Dendritic cell treated with granulocyte-macrophage colony-stimulating factor and Interleukin-4, amounts not matched to agents 40 ng/mL and 50 ng/mL, for 4 days (primary cell): ENCODE measurements around the gene RCAN1.
"Not testable (repeated sequence)": the region's sequence is repeated elsewhere in the genome, so short reads cannot be mapped to it uniquely, and the experiment has no call there.

ENCODE experiments used
- H3K27ac Mint-ChIP-seq: one replicate; pipeline ENCODE4 v1.8.0; 2022; ENCODE audit warnings: mild to moderate bottlenecking, mixed read lengths
- H3K27me3 Mint-ChIP-seq: one replicate; pipeline ENCODE4 v1.8.0; 2022; ENCODE audit warnings: mild to moderate bottlenecking, mixed read lengths
- H3K36me3 Mint-ChIP-seq: one replicate; pipeline ENCODE4 v1.8.0; 2022; ENCODE audit warnings: low read depth, mixed read lengths
- H3K4me1 Mint-ChIP-seq: one replicate; pipeline ENCODE4 v1.8.0; 2022; ENCODE audit warnings: low read depth, mixed read lengths
- H3K4me3 Mint-ChIP-seq: one replicate; pipeline ENCODE4 v1.8.0; 2022; ENCODE audit warnings: mild to moderate bottlenecking, moderate library complexity, mixed read lengths
- H3K9me3 Mint-ChIP-seq: one replicate; pipeline ENCODE4 v1.8.0; 2022; ENCODE audit warnings: mixed read lengths
- intact Hi-C: fragments of 100-400 bp; cut with micrococcal nuclease; formaldehyde crosslinking; loops from one replicate; pipeline ENCODE4 v1.15.0; 2022

The RCAN1 gene

DNA sequence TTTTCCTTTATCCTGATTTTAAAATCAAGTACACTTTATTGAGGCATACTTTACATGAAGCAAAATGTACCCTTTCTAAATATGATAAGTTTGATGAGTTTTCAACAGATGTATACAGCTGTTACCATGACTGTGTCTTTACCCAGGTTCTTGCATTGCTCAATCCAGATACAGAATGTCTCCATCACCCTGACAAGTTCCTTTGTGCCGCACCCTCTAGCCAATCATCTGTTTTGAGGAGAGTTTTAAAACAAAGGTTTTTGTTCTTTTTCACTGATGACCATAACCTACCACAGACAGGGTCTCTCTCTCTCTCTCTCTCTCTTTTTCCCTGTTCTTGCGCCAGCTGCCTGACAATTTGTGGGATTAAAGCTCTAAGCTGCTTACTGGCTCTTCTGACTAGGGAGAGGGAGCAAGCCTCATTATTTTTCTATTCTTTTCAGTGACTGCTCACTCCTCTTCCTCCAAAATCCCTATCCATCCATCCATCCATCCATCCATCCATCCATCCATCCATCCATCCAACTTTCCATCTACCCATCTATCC, 101.7 kb downstream of the RCAN1 start:
- Mint-ChIP-seq H3K27ac (peak overlapping the region; percentile 11), H3K4me1 (peaks cover 61% of the 10 kb centered on the region), H3K36me3 (peaks cover 38% of the 10 kb centered on the region), H3K4me3 (no peak overlapping the region), H3K27me3 (no peaks in the 10 kb centered on the region), H3K9me3 (no peaks in the 10 kb centered on the region)
- intact Hi-C loops, result no loop called here

DNA sequence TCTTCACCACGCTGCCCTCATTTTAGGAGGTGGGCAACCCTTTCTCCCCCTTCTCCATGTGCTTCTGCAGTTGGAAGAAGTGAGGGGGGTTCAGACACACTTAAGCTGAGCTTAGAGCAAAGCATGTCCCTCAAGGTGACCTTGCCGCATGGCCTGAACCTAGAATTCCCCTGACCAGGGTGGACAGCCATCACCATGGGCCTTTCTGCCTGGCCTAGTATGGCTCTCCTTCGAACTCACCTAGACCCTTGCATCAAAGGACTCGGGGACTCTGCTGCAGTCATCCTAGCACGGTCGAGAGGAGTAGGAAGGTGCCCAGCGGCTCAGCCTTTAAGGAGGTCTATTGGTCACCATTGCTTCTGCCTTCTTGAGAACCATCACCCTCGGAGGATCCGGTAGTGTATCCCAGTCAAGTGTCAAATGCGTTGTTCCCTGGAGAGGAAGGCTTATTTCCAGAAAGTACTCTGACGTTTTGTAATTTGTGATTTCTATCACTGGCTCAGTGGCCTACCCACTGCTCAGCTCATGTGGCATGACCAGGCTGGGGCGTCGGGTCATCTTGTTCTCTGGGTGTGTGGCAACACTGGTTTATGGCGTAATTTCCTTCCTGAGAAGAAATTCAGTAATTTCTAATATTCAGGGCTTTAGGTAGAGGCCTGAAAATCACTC, 103.0 kb downstream of the RCAN1 start, which contains the start of gene KCNE1:
Gene KCNE1, minus strand, starts transcription at position 424 of the 669 bp plus-strand sequence. CDS start 62,576 bp downstream, outside the sequence.
- H3K9me3 Mint-ChIP-seq, result no peaks in the 10 kb centered on the region
- peaks cover 52% of the 10 kb centered on the region for H3K4me1 Mint-ChIP-seq
- H3K36me3 Mint-ChIP-seq, result peaks cover 37% of the 10 kb centered on the region
- H3K27me3 Mint-ChIP-seq, result no peaks in the 10 kb centered on the region
- intact Hi-C loops, result loop anchor here (2.0 kb wide), 1 partner anchor 71 kb away; no protein-coding TSS in a partner anchor
- peak within 1 kb of the TSS; percentile 64 for H3K27ac Mint-ChIP-seq
- H3K4me3 Mint-ChIP-seq, result peak within 1 kb of the TSS; percentile 77

DNA sequence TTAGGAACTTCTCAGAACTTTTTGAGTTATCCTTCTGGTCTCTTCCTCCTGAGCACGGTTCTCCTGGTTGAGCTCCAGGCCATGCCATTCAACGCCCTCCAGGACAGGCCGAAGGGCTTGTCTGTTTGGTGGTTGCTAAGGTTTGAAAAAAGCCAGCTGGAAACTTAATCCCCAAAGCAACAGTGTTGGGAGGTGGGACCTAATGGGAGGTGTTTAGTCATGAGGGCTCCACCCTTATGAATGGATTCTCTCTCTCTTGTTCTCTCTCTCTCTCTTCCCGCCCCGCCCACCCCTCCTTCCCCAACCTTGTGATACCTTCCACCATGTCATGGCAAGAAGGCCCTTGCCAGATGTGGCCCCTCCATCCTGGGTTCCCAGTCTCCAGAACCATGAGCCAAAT, 103.7 kb downstream of the RCAN1 start:
- no peaks in the 10 kb centered on the region for H3K27me3 Mint-ChIP-seq

DNA sequence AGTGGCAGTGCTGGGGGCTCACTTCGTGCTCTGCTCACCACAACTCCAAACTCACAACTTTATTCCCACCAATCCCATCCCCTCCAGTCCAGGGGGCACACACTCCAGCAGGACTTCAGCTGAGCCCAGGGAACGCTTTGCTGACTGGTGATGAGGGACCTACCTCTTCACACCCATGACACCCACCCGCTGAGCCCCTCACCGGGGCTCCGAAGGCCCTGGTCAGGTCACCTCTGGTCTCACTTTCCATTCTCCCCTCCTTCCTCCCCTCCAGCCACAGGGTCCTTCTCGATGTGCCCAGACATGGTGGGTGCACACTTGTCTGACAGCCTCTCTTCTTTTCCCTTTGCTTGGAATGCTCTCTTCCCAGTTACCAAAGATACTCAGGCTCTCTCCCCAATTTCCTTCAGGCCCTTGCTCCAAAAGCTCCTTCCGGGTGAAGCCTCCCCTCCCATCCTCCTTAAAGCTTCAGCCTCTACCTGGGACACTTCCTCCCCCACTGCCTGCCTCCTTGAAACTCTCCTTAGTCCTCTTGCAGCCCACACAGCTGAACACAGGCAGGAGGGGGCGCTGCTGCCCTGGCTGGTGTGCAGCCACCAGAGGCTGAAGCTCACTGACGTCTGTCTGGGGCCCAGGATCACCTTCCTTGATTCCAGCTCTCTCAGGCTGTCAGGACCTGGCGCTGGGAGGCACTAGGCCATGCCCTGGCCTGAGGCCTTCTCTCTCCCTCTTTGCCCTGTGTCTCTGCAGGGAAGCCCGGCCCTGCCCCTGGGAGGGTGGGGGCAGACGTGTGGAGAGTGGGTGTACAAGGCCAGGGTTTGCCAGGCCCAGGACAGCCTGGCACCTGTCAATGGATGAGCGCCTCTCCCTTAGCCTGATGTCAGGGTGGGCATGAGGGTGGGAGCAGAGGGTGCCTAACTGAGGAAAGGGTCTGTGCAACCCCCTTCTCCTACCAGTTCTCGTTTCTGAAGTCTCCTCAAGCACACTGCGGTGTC, 104.5 kb downstream of the RCAN1 start:
- Mint-ChIP-seq H3K27me3 (no peaks in the 10 kb centered on the region), H3K9me3 (no peaks in the 10 kb centered on the region), H3K27ac (peak overlapping the region; percentile 64), H3K4me3 (peak overlapping the region; percentile 77), H3K36me3 (peaks cover 46% of the 10 kb centered on the region), H3K4me1 (peaks cover 58% of the 10 kb centered on the region)
- intact Hi-C loops, result loop anchor here (1.0 to 2.0 kb wide), 2 partner anchors 72 to 93 kb away; no protein-coding TSS in a partner anchor

More for the DNA sequence above, 103.7 kb downstream of the RCAN1 start:
- Mint-ChIP-seq H3K36me3 (peaks cover 41% of the 10 kb centered on the region), H3K4me1 (peaks cover 55% of the 10 kb centered on the region), H3K9me3 (no peaks in the 10 kb centered on the region), H3K27ac (peak overlapping the region; percentile 64), H3K4me3 (peak overlapping the region; percentile 77)
- intact Hi-C loops, result loop anchor here (2.0 kb wide), 1 partner anchor 72 kb away; no protein-coding TSS in a partner anchor

DNA sequence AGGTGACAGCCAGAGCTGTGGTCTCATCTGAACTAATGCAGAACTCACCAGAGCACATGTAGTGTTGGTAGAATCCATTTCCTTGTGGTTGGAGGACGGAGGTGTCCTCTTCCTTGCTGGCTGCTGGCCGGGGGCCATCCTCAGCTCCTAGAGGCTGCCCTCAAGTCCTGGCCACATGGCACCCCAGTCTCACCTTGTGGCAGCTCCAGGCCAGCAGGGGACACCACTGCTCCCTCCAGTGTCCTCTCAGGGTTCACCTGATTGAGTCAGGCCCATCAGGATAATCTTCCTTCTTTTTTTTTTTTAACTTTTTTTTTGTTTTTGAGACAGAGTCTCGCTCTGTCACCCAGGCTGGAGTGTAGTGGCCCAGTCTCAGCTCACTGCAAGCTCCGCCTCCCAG, 105.8 kb downstream of the RCAN1 start:
- H3K27ac Mint-ChIP-seq, result no peak overlapping the region
- peaks cover 53% of the 10 kb centered on the region for H3K36me3 Mint-ChIP-seq
- H3K4me1 Mint-ChIP-seq, result peaks cover 70% of the 10 kb centered on the region
- H3K4me3 Mint-ChIP-seq, result no peak overlapping the region
- H3K27me3 Mint-ChIP-seq, result no peaks in the 10 kb centered on the region
- intact Hi-C loops, result no loop called here
- no peaks in the 10 kb centered on the region for H3K9me3 Mint-ChIP-seq

DNA sequence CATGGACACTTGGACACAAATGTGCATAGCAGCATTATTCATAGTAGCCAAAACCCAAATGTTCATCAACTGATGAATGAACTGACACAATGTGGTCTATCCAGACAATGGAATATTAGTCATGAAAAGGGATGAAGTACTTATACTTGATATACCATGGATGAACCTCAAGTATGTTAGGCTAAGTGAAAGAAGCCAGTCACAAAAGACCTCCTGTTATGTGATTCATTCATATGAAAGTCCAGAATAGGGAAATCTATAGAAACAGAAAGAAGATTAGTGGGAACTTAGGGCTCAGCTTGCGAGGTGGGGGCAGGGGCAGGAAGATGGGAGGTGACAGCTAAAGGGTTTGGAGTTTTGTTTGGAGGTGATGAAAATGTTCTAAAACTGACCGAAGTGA, 110.3 kb downstream of the RCAN1 start:
- intact Hi-C loops, result no loop called here
- Mint-ChIP-seq H3K27me3 (no peaks in the 10 kb centered on the region), H3K4me3 (no peak overlapping the region), H3K9me3 (peaks cover under 1% of the 10 kb centered on the region), H3K27ac (no peak overlapping the region), H3K36me3 (peaks cover 62% of the 10 kb centered on the region), H3K4me1 (peaks cover 35% of the 10 kb centered on the region)

DNA sequence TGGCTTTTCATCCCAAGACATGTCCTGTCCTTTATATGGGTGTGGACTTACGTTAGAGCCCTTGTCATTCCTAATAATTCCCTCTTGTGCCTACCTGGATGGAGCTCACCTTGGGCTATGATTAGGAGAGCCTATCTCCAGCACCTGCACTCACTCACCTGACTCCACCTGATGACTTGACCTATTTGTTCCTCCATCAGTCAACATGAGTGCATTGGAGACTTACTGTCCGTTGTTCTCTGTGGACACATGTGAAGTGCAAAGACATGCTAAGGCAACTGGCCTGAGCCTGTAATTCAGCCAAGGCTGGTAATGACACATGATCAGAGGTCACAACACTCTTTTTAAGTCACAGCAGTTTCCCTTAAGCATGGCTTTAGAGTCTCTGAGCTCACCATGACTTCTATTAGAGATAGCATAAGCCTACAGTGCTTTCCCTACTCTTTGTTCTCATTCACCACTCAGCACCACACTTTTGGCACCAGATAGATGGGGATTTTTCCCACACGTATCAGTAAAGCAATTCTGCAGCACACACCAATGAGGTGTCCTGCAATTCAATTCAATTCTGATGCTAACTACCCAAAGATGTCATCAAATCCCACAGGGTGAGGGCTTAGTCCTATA, 112.3 kb downstream of the RCAN1 start:
- peaks cover 51% of the 10 kb centered on the region for H3K36me3 Mint-ChIP-seq
- no peak overlapping the region for H3K4me3 Mint-ChIP-seq
- H3K27ac Mint-ChIP-seq, result no peak overlapping the region
- no peaks in the 10 kb centered on the region for H3K27me3 Mint-ChIP-seq
- peaks cover 21% of the 10 kb centered on the region for H3K9me3 Mint-ChIP-seq
- intact Hi-C loops, result no loop called here
- peaks cover 28% of the 10 kb centered on the region for H3K4me1 Mint-ChIP-seq

DNA sequence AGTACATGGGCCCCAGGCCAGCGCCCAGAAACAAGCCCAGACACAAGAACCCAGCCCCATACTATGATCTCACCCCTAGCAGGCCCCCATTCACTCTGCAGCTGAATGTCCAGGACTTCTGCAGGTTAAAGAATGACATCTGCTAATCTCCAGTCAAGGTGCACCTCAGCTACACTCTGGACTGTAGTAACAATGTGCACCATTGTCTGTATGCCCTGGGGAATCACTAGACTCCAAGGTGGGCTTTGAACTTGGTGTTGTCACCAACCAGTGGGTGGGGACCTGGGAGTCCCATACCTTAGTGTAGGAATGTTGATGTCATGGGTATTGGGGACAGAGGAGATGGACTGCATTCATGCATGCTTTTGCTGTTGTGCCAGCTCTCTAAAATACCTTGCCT, 113.2 kb downstream of the RCAN1 start:
- no peak overlapping the region for H3K27ac Mint-ChIP-seq
- no peak overlapping the region for H3K4me3 Mint-ChIP-seq
- H3K4me1 Mint-ChIP-seq, result peaks cover 22% of the 10 kb centered on the region
- intact Hi-C loops, result no loop called here
- peaks cover 30% of the 10 kb centered on the region for H3K9me3 Mint-ChIP-seq
- peaks cover 42% of the 10 kb centered on the region for H3K36me3 Mint-ChIP-seq
- H3K27me3 Mint-ChIP-seq, result no peaks in the 10 kb centered on the region

DNA sequence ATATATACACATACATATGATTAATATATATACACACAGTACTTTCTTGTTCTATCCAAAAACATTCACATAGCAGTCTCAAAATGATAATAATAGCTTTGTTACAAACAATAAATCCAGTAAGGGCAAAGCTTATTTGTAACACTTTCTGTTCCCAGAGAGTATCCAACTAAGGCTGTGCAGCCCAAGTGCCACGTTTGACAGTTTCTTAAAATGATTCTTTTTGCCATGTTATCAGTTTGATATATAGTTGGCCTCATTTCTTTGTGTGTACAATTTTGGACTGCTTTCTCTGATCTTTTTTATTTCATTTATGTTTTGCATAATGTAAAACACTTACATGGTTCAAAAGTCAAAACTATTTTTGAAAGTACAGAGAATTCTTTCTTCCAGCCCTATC, 114.7 kb downstream of the RCAN1 start:
- H3K4me3 Mint-ChIP-seq, result no peak overlapping the region
- H3K27ac Mint-ChIP-seq, result no peak overlapping the region
- no peaks in the 10 kb centered on the region for H3K27me3 Mint-ChIP-seq
- peaks cover 28% of the 10 kb centered on the region for H3K36me3 Mint-ChIP-seq
- peaks cover 45% of the 10 kb centered on the region for H3K9me3 Mint-ChIP-seq
- intact Hi-C loops, result no loop called here
- H3K4me1 Mint-ChIP-seq, result peaks cover 13% of the 10 kb centered on the region

DNA sequence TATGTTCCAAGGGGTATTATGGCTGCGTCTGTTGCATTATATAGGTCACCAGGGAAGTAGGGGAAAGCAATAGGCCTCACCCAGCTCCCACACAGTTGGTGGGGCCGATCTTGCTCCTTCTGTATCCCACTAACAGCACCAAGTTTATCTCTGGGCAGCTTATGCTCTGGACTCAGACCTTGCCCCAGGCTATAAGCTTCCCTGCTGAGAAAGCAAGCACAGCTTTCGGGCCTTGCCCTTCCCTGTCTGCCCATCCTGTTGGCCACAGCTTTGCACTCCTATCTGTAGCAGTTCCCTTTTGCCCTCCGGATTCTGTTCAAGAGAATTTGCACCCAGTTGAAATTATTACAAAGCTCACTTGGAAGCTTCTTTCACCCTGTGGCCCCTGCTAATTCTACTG, 115.8 kb downstream of the RCAN1 start:
- peaks cover 45% of the 10 kb centered on the region for H3K9me3 Mint-ChIP-seq
- intact Hi-C loops, result no loop called here

DNA sequence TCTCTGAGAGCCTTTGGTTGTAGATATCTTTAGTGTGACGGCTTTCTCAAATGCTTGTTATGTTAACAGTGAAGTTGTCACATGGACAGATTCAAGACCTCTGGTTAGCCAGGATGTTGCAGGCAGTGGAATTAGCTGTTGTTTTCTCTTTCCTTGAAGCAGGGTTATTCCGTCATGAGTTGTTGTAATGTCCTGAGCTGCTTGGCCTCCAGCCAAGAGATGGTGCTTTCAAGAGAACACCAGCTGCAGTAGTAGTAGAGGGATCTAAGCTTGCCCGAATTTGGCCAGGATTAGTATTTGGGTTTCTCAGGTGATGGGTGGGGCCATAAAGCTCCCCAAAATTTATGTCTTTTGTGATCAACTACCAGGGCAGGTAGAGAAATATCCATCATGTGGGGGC, 116.3 kb downstream of the RCAN1 start:
- intact Hi-C loops, result no loop called here
- H3K36me3 Mint-ChIP-seq, result peaks cover 13% of the 10 kb centered on the region
- H3K27me3 Mint-ChIP-seq, result no peaks in the 10 kb centered on the region
- H3K9me3 Mint-ChIP-seq, result peaks cover 45% of the 10 kb centered on the region
- H3K4me1 Mint-ChIP-seq, result no peaks in the 10 kb centered on the region
- no peak overlapping the region for H3K4me3 Mint-ChIP-seq
- no peak overlapping the region for H3K27ac Mint-ChIP-seq

More for the DNA sequence above, 115.8 kb downstream of the RCAN1 start:
- Mint-ChIP-seq H3K4me1 (peaks cover 4% of the 10 kb centered on the region), H3K4me3 (no peak overlapping the region), H3K27me3 (no peaks in the 10 kb centered on the region), H3K27ac (no peak overlapping the region), H3K36me3 (peaks cover 18% of the 10 kb centered on the region)

DNA sequence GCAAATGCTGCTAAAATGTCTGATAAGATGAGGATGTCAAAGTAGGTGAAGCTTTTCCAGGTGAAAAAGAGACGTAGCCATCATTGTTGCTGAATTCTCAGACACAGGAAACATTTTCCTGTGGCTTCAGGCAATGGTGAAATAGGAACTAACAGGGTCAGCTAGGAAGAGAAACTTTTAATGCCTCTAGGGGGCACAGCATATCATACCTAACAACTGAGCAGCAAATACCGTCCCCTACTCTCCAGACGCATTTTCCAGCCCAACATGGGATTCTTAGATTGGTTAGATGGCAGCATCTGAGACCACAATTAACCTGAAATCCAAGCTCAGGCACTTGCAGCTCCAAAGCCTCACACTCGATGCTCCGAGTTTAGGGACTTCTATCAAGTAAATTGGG, 131.1 kb downstream of the RCAN1 start:
- H3K4me1 Mint-ChIP-seq, intact Hi-C loops, H3K4me3 Mint-ChIP-seq, H3K9me3 Mint-ChIP-seq, H3K36me3 Mint-ChIP-seq, H3K27me3 Mint-ChIP-seq, H3K27ac Mint-ChIP-seq: not testable (repeated sequence)

DNA sequence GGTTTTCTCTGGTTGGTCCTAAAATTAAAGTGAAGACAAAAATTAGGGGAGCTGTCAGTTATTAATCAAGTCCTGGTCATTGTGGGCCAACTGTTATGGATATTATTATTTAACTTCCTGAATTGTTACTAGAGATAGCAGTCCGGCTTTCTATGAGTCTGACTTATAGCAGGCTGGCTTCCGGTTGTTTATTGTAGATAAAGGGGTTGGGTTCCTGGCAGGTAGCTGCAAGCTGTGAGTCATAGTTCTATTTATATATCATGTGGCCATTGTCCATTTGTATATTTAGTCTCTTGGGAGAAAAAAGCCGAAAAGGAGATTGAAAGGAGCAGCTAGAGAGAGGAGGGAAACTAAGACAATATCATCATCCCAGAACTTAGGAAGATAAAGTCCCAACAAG, 131.5 kb downstream of the RCAN1 start:
- H3K4me3 Mint-ChIP-seq, H3K4me1 Mint-ChIP-seq, H3K27ac Mint-ChIP-seq, H3K9me3 Mint-ChIP-seq, intact Hi-C loops, H3K27me3 Mint-ChIP-seq, H3K36me3 Mint-ChIP-seq: not testable (repeated sequence)
